B cell (primary cell): Measurements from ENCODE around the gene TMEM236.

ENCODE experiments used
- CTCF ChIP-seq: fragments of 200-600 bp; IDR thresholded peaks from one replicate; pipeline ENCODE4 v1.8.0; 2022; ENCODE audit warnings: antibody characterized with exemption, mild to moderate bottlenecking
- EZH2 ChIP-seq: IDR thresholded peaks from 2 replicates; pipeline ENCODE4 v1.6.1; 2012; ENCODE audit warnings: borderline replicate concordance, low read depth, mild to moderate bottlenecking, moderate library complexity, low read length; ENCODE audit not compliant: insufficient read depth, poor library complexity, severe bottlenecking

GRCh38 chr10:17841050-17841449, 89.0 kb downstream of the TMEM236 start:
- TF ChIP-seq CTCF: no peak
- TF ChIP-seq EZH2: no peak
